Liver (tissue), 9 donors: ENCODE results near the gene FARS2. TPM values are rescaled to one million over a fixed set of nuclear protein-coding genes. Genes with fewer than 3 reads are reported as not detected.
A peak's percentile ranks its signal among the peaks of the same experiment; 100 is the strongest.

ENCODE experiments used
- DNase-seq: peaks from one replicate; pipeline ENCODE4 v3.0.0-alpha.2; 2017; ENCODE audit warnings: low spot score
- H3K27ac ChIP-seq, 2 donors: one replicate each; pipeline ENCODE4 v1.7.0; 2013; ENCODE audit warnings: inconsistent platforms in 2 of 2, low read length in 2 of 2, control low read depth in 1 of 2, low read depth in 1 of 2, mild to moderate bottlenecking in 1 of 2
- H3K27me3 ChIP-seq, 4 donors: one replicate each; pipeline versions ENCODE4 v1.6.1 to v1.7.0; 2013; ENCODE audit warnings: low read length in 3 of 4, inconsistent platforms in 1 of 4, mild to moderate bottlenecking in 1 of 4, moderate library complexity in 1 of 4; ENCODE audit not compliant: control insufficient read depth in 4 of 4, insufficient read depth in 4 of 4
- H3K36me3 ChIP-seq, 4 donors: one replicate each; pipeline versions ENCODE4 v1.6.1 to v1.7.0; 2013; ENCODE audit warnings: low read length in 3 of 4, mild to moderate bottlenecking in 3 of 4, low read depth in 1 of 4, moderate library complexity in 1 of 4; ENCODE audit not compliant: control insufficient read depth in 4 of 4, insufficient read depth in 3 of 4
- H3K4me1 ChIP-seq, 4 donors: one replicate each; pipeline versions ENCODE4 v1.6.1 to v1.7.0; 2013; ENCODE audit warnings: low read length in 3 of 4, mild to moderate bottlenecking in 3 of 4, moderate library complexity in 1 of 4; ENCODE audit not compliant: control insufficient read depth in 4 of 4, insufficient read depth in 4 of 4
- H3K4me3 ChIP-seq, 3 donors: one replicate each; pipeline versions ENCODE4 v1.6.1 to v1.7.0; 2013; ENCODE audit warnings: low read length in 3 of 3, control low read depth in 1 of 3, low read depth in 1 of 3, mild to moderate bottlenecking in 1 of 3
- H3K9ac ChIP-seq, 2 donors: one replicate each; pipeline ENCODE4 v1.7.0; 2013; ENCODE audit warnings: low read length in 2 of 2, mild to moderate bottlenecking in 2 of 2, moderate library complexity in 2 of 2, control low read depth in 1 of 2, low read depth in 1 of 2
- H3K9me3 ChIP-seq, 4 donors: one replicate each; pipeline versions ENCODE4 v1.6.1 to v1.7.0; 2013; ENCODE audit warnings: low read length in 3 of 4; ENCODE audit not compliant: control insufficient read depth in 4 of 4
- ATF3 ChIP-seq: IDR thresholded peaks from 2 replicates; pipeline ENCODE4 v1.6.1; 2016; ENCODE audit warnings: antibody characterized with exemption
- EGR1 ChIP-seq, 2 donors: IDR thresholded peaks; 2 replicates each; pipeline ENCODE4 v1.6.1; 2016 to 2018; ENCODE audit warnings: antibody characterized with exemption in 2 of 2, low read depth in 2 of 2
- HNF4A ChIP-seq, 2 donors: conservative IDR thresholded peaks; 2 replicates each; pipeline ENCODE4 v1.6.1; 2016; ENCODE audit warnings: antibody characterized with exemption in 2 of 2, mild to moderate bottlenecking in 2 of 2
- HNF4G ChIP-seq: IDR thresholded peaks from 2 replicates; pipeline ENCODE4 v1.6.1; 2016; ENCODE audit warnings: antibody characterized with exemption
- MAX ChIP-seq: IDR thresholded peaks from 2 replicates; pipeline ENCODE4 v1.6.1; 2016; ENCODE audit warnings: antibody characterized with exemption
- NR2F2 ChIP-seq: IDR thresholded peaks from 2 replicates; pipeline ENCODE4 v1.6.1; 2016; ENCODE audit warnings: antibody characterized with exemption
- RAD21 ChIP-seq, 2 donors: IDR thresholded peaks; 2 replicates each; pipeline ENCODE4 v1.6.1; 2016; ENCODE audit warnings: antibody characterized with exemption in 2 of 2, mild to moderate bottlenecking in 2 of 2
- SP1 ChIP-seq: IDR thresholded peaks from 2 replicates; pipeline ENCODE4 v1.6.1; 2018; ENCODE audit warnings: antibody characterized with exemption, mild to moderate bottlenecking
- TAF1 ChIP-seq: conservative IDR thresholded peaks from 2 replicates; pipeline ENCODE4 v1.6.1; 2016; ENCODE audit warnings: antibody characterized with exemption, mild to moderate bottlenecking
- YY1 ChIP-seq: IDR thresholded peaks from 2 replicates; pipeline ENCODE4 v1.6.1; 2016; ENCODE audit warnings: antibody characterized with exemption, mild to moderate bottlenecking
- WGBS: extraction: QIAGEN DNeasy Blood & Tissue Kit; methylation state at CpG from one replicate; pipeline ENCODE4 v1.1.7; 2013; 5-methylcytosine and 5-hydroxymethylcytosine counted together
- polyA plus RNA-seq, 2 donors: library from polyadenylated mRNA; stranded (reverse) in 1 of 2; unstranded in 1 of 2; fragments of 200-250 nt in 1 of 2; fragments of >200 nt in 1 of 2; fragmentation: Nextera tagmentation in 1 of 2; extraction: Ambion mirVana in 1 of 2; gene quantifications; one replicate each; pipeline versions ENCODE4 v1.2.1 to v1.2.3, GENCODE V29; 2013 to 2015
- total RNA-seq, 2 donors: library from RNA; depleted of rRNA; stranded (reverse); fragments of >200 nt; gene quantifications; one replicate each; pipeline ENCODE4 v1.2.3, GENCODE V29; 2014
- TF ChIP-seq, protein P1 (sequence below): IDR thresholded peaks from 2 replicates; pipeline ENCODE4 v1.6.1; 2016; ENCODE audit warnings: antibody characterized with exemption
- TF ChIP-seq, protein P2 (sequence below): IDR thresholded peaks from 2 replicates; pipeline ENCODE4 v1.6.1; 2016; ENCODE audit warnings: antibody characterized with exemption, mild to moderate bottlenecking
- TF ChIP-seq, protein P3 (sequence below): fragments of 150-350 bp; IDR thresholded peaks from 2 replicates; pipeline ENCODE4 v1.5.1; 2017; ENCODE audit warnings: improper control_type of control experiment, low read depth, low read length; ENCODE audit not compliant: missing input control
- donor health status: healthy.
- donor health status: healthy.
- donor health status: healthy.
- donor health status: healthy.
- donor health status: healthy.

The FARS2 gene
- 10 to 100 TPM; 11.2 to 25.9 TPM for total RNA-seq
- 10 to 100 TPM in 1 of 2 donors, 1 to 10 TPM in 1; 7.8 to 11.2 TPM for polyA plus RNA-seq

- Histone ChIP-seq H3K4me1 (peaks cover 2 to 23% (median 15%) of the 10 kb centered on the region in 4 donors), H3K27ac (peak within 1 kb of the TSS; percentile 95 to 99), H3K9me3 (no peaks in the 10 kb centered on the region), H3K9ac (peak within 1 kb of the TSS; percentile 62 to 93), H3K4me3 (peak within 1 kb of the TSS; percentile 90 to 99 (median 94)), H3K27me3 (no peaks in the 10 kb centered on the region), H3K36me3 (no peaks in the 10 kb centered on the region)
- DNase-seq, result peak; percentile 95
- TF ChIP-seq ATF3 (no peak), SP1 (peak; percentile 31), EGR1 (IDR thresholded peaks at IDR 0.05; ENCODE audit: low read depth in 2 of 2) (peak; percentile 87 to 93), NR2F2 (no peak), HNF4G (no peak), MAX (peak; percentile 53), RAD21 (IDR thresholded peaks at IDR 0.05) (peak in 1 of 2 donors; percentile 13), TAF1 (no peak), HNF4A (conservative IDR thresholded peaks at IDR 0.05) (peak in 1 of 2 donors; percentile 2), YY1 (peak; percentile 98)
- TF ChIP-seq, protein P1, sequence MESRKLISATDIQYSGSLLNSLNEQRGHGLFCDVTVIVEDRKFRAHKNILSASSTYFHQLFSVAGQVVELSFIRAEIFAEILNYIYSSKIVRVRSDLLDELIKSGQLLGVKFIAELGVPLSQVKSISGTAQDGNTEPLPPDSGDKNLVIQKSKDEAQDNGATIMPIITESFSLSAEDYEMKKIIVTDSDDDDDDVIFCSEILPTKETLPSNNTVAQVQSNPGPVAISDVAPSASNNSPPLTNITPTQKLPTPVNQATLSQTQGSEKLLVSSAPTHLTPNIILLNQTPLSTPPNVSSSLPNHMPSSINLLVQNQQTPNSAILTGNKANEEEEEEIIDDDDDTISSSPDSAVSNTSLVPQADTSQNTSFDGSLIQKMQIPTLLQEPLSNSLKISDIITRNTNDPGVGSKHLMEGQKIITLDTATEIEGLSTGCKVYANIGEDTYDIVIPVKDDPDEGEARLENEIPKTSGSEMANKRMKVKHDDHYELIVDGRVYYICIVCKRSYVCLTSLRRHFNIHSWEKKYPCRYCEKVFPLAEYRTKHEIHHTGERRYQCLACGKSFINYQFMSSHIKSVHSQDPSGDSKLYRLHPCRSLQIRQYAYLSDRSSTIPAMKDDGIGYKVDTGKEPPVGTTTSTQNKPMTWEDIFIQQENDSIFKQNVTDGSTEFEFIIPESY, result peak; percentile 22
- TF ChIP-seq, protein P2, sequence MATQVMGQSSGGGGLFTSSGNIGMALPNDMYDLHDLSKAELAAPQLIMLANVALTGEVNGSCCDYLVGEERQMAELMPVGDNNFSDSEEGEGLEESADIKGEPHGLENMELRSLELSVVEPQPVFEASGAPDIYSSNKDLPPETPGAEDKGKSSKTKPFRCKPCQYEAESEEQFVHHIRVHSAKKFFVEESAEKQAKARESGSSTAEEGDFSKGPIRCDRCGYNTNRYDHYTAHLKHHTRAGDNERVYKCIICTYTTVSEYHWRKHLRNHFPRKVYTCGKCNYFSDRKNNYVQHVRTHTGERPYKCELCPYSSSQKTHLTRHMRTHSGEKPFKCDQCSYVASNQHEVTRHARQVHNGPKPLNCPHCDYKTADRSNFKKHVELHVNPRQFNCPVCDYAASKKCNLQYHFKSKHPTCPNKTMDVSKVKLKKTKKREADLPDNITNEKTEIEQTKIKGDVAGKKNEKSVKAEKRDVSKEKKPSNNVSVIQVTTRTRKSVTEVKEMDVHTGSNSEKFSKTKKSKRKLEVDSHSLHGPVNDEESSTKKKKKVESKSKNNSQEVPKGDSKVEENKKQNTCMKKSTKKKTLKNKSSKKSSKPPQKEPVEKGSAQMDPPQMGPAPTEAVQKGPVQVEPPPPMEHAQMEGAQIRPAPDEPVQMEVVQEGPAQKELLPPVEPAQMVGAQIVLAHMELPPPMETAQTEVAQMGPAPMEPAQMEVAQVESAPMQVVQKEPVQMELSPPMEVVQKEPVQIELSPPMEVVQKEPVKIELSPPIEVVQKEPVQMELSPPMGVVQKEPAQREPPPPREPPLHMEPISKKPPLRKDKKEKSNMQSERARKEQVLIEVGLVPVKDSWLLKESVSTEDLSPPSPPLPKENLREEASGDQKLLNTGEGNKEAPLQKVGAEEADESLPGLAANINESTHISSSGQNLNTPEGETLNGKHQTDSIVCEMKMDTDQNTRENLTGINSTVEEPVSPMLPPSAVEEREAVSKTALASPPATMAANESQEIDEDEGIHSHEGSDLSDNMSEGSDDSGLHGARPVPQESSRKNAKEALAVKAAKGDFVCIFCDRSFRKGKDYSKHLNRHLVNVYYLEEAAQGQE, result no peak
- TF ChIP-seq, protein P3, sequence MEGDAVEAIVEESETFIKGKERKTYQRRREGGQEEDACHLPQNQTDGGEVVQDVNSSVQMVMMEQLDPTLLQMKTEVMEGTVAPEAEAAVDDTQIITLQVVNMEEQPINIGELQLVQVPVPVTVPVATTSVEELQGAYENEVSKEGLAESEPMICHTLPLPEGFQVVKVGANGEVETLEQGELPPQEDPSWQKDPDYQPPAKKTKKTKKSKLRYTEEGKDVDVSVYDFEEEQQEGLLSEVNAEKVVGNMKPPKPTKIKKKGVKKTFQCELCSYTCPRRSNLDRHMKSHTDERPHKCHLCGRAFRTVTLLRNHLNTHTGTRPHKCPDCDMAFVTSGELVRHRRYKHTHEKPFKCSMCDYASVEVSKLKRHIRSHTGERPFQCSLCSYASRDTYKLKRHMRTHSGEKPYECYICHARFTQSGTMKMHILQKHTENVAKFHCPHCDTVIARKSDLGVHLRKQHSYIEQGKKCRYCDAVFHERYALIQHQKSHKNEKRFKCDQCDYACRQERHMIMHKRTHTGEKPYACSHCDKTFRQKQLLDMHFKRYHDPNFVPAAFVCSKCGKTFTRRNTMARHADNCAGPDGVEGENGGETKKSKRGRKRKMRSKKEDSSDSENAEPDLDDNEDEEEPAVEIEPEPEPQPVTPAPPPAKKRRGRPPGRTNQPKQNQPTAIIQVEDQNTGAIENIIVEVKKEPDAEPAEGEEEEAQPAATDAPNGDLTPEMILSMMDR, result peak; percentile 55
- WGBS, result under 1% methylated on average over 85 of the region's 85 CpGs
Observed at GRCh38 chr6:5260661-5261544, at the start of gene FARS2, which contains the start of gene LYRM4. FARS2 (plus strand) TSS chr6:5261513. LYRM4 (minus strand) TSS chr6:5260950; CDS start chr6:5260733, 217 bp downstream.
